Karpas-422 (cell line): Measurements from ENCODE around the gene ENDOV. TPM values are rescaled to one million over a fixed set of nuclear protein-coding genes. Genes with fewer than 3 reads are reported as not detected.

Source experiments
- DNase-seq: peaks from one replicate; pipeline ENCODE4 v3.0.0-alpha.2; 2015
- H2AFZ ChIP-seq: fragments of 200-600 bp; sonication (generic); 2 replicates; pipeline ENCODE4 v1.6.1; 2014; ENCODE audit warnings: antibody characterized with exemption, low read length, mixed read lengths
- H3K27ac ChIP-seq: fragments of 200-600 bp; sonication (generic); 2 replicates; pipeline ENCODE4 v1.5.1; 2014; ENCODE audit warnings: mild to moderate bottlenecking, low read length, moderate library complexity
- H3K27me3 ChIP-seq: fragments of 200-600 bp; sonication (generic); 2 replicates; pipeline ENCODE4 v1.6.1; 2014; ENCODE audit warnings: low read length, mixed read lengths
- H3K36me3 ChIP-seq: fragments of 200-600 bp; sonication (generic); 2 replicates; pipeline ENCODE4 v1.6.1; 2014; ENCODE audit warnings: low read length, mixed read lengths; ENCODE audit not compliant: insufficient read depth
- H3K4me1 ChIP-seq: fragments of 200-600 bp; sonication (generic); 2 replicates; pipeline ENCODE4 v1.6.1; 2014; ENCODE audit warnings: mild to moderate bottlenecking, low read length, mixed read lengths
- H3K4me2 ChIP-seq: fragments of 200-600 bp; sonication (generic); 2 replicates; pipeline ENCODE4 v1.6.1; 2014; ENCODE audit warnings: low read length, low read depth, mild to moderate bottlenecking; ENCODE audit not compliant: poor library complexity, severe bottlenecking
- H3K4me3 ChIP-seq: fragments of 200-600 bp; sonication (generic); 2 replicates; pipeline ENCODE4 v1.5.1; 2014; ENCODE audit warnings: mild to moderate bottlenecking, antibody characterized with exemption, low read length, mixed read lengths
- H3K79me2 ChIP-seq: fragments of 200-600 bp; sonication (generic); 2 replicates; pipeline ENCODE4 v1.6.1; 2014; ENCODE audit warnings: mild to moderate bottlenecking, low read length, mixed read lengths
- H3K9ac ChIP-seq: fragments of 200-600 bp; sonication (generic); 2 replicates; pipeline ENCODE4 v1.6.0; 2014; ENCODE audit warnings: low read length
- H3K9me2 ChIP-seq: fragments of 200-600 bp; sonication (generic), shearing (Covaris generic); replicated peaks from 2 replicates; pipeline ENCODE4 v1.6.0; 2014; ENCODE audit warnings: mild to moderate bottlenecking, low read length, moderate library complexity; ENCODE audit not compliant: insufficient read depth
- H3K9me3 ChIP-seq: fragments of 300-700, 200-600 bp; sonication (generic); 2 replicates; pipeline ENCODE4 v1.6.1; 2014; ENCODE audit warnings: low read length, mixed read lengths
- H4K20me1 ChIP-seq: fragments of 200-600 bp; sonication (generic); 2 replicates; pipeline ENCODE4 v1.6.1; 2014; ENCODE audit warnings: mild to moderate bottlenecking, antibody characterized with exemption, low read length, low read depth; ENCODE audit not compliant: insufficient read depth
- total RNA-seq: library from RNA; depleted of rRNA; stranded (reverse); fragments of >200 nt; shearing (Covaris generic); gene quantifications from 2 replicates; pipeline ENCODE4 v1.2.3, GENCODE V29; 2014; ENCODE audit warnings: low replicate concordance

ENDOV gene
- total RNA-seq, 1 experiment from 2014 or later: 22.7 TPM

- Histone ChIP-seq H3K9me3 (no peaks in the 10 kb centered on the region), H3K27ac (peak overlapping the region; percentile 58; the same call in 1 of the 2 replicates), H3K79me2 (no peaks in the 10 kb centered on the region), H4K20me1 (no peaks in the 10 kb centered on the region), H3K4me1 (peaks cover 21% of the 10 kb centered on the region), H3K9me2 (no peaks in the 10 kb centered on the region), H3K4me2 (peak overlapping the region; percentile 88), H2AFZ (peak overlapping the region; percentile 72; the same call in 1 of the 2 replicates), H3K4me3 (peak overlapping the region; percentile 97), H3K9ac (peak overlapping the region; percentile 99), H3K27me3 (no peaks in the 10 kb centered on the region), H3K36me3 (no peaks in the 10 kb centered on the region)
- DNase-seq: no peak
Measured at GRCh38 chr17:80455336-80455710, 40.4 kb downstream of the ENDOV start.

GRCh38 chr17:80455784-80456183 lies 40.8 kb downstream of the ENDOV start:
- no peaks in the 10 kb centered on the region for H3K36me3 ChIP-seq
- H3K4me2 ChIP-seq: peak overlapping the region; percentile 88
- no peaks in the 10 kb centered on the region for H3K79me2 ChIP-seq
- H3K4me1 ChIP-seq: peaks cover 21% of the 10 kb centered on the region
- H3K9me2 ChIP-seq: no peaks in the 10 kb centered on the region
- peak overlapping the region; percentile 99 for H3K9ac ChIP-seq
- DNase-seq: no peak
- H2AFZ ChIP-seq: no peak overlapping the region
- H3K27me3 ChIP-seq: no peaks in the 10 kb centered on the region
- H3K27ac ChIP-seq: no peak overlapping the region
- no peaks in the 10 kb centered on the region for H4K20me1 ChIP-seq
- H3K9me3 ChIP-seq: no peaks in the 10 kb centered on the region
- H3K4me3 ChIP-seq: peak overlapping the region; percentile 97

GRCh38 chr17:80456465-80457235 lies 41.7 kb downstream of the ENDOV start:
- Histone ChIP-seq H3K27me3 (no peaks in the 10 kb centered on the region), H3K9me3 (no peaks in the 10 kb centered on the region), H3K4me3 (no peak overlapping the region), H3K79me2 (no peaks in the 10 kb centered on the region), H2AFZ (no peak overlapping the region), H3K4me1 (peaks cover 21% of the 10 kb centered on the region), H3K4me2 (no peak overlapping the region), H3K9me2 (no peaks in the 10 kb centered on the region), H3K36me3 (no peaks in the 10 kb centered on the region), H3K27ac (no peak overlapping the region), H3K9ac (no peak overlapping the region), H4K20me1 (no peaks in the 10 kb centered on the region)
- no peak for DNase-seq

GRCh38 chr17:80457236-80457856 lies 42.4 kb downstream of the ENDOV start:
- no peak overlapping the region for H2AFZ ChIP-seq
- no peaks in the 10 kb centered on the region for H3K36me3 ChIP-seq
- no peak overlapping the region for H3K27ac ChIP-seq
- no peak overlapping the region for H3K4me3 ChIP-seq
- H3K9ac ChIP-seq: no peak overlapping the region
- H3K27me3 ChIP-seq: no peaks in the 10 kb centered on the region
- H3K9me2 ChIP-seq: no peaks in the 10 kb centered on the region
- no peaks in the 10 kb centered on the region for H4K20me1 ChIP-seq
- no peak for DNase-seq
- no peaks in the 10 kb centered on the region for H3K79me2 ChIP-seq
- no peaks in the 10 kb centered on the region for H3K9me3 ChIP-seq
- no peak overlapping the region for H3K4me2 ChIP-seq
- peaks cover 21% of the 10 kb centered on the region for H3K4me1 ChIP-seq

- no peak overlapping the region for H2AFZ ChIP-seq
- H3K4me2 ChIP-seq: no peak overlapping the region
- no peaks in the 10 kb centered on the region for H3K79me2 ChIP-seq
- H3K36me3 ChIP-seq: no peaks in the 10 kb centered on the region
- no peak for DNase-seq
- H3K9ac ChIP-seq: no peak overlapping the region
- H3K27me3 ChIP-seq: no peaks in the 10 kb centered on the region
- H3K4me1 ChIP-seq: peaks cover 21% of the 10 kb centered on the region
- no peaks in the 10 kb centered on the region for H3K9me3 ChIP-seq
- H3K9me2 ChIP-seq: no peaks in the 10 kb centered on the region
- H3K27ac ChIP-seq: no peak overlapping the region
- H4K20me1 ChIP-seq: no peaks in the 10 kb centered on the region
- H3K4me3 ChIP-seq: no peak overlapping the region
Measured at GRCh38 chr17:80458016-80458415, 43.0 kb downstream of the ENDOV start.

- no peaks in the 10 kb centered on the region for H3K36me3 ChIP-seq
- no peak overlapping the region for H3K27ac ChIP-seq
- H3K9me2 ChIP-seq: no peaks in the 10 kb centered on the region
- no peak overlapping the region for H3K4me3 ChIP-seq
- no peaks in the 10 kb centered on the region for H4K20me1 ChIP-seq
- H3K4me2 ChIP-seq: no peak overlapping the region
- no peak overlapping the region for H3K9ac ChIP-seq
- no peaks in the 10 kb centered on the region for H3K27me3 ChIP-seq
- no peak for DNase-seq
- H3K79me2 ChIP-seq: no peaks in the 10 kb centered on the region
- H3K4me1 ChIP-seq: peaks cover 12% of the 10 kb centered on the region
- no peak overlapping the region for H2AFZ ChIP-seq
- H3K9me3 ChIP-seq: no peaks in the 10 kb centered on the region
Measured at GRCh38 chr17:80459234-80459633, 44.3 kb downstream of the ENDOV start.

GRCh38 chr17:80460429-80460834 lies 45.5 kb downstream of the ENDOV start:
- no peaks in the 10 kb centered on the region for H3K27me3 ChIP-seq
- H4K20me1 ChIP-seq: no peaks in the 10 kb centered on the region
- peaks cover 6% of the 10 kb centered on the region for H3K4me1 ChIP-seq
- no peak for DNase-seq
- no peak overlapping the region for H2AFZ ChIP-seq
- H3K4me2 ChIP-seq: no peak overlapping the region
- H3K36me3 ChIP-seq: no peaks in the 10 kb centered on the region
- no peak overlapping the region for H3K9ac ChIP-seq
- H3K27ac ChIP-seq: no peak overlapping the region
- H3K4me3 ChIP-seq: no peak overlapping the region
- H3K9me3 ChIP-seq: no peaks in the 10 kb centered on the region
- no peaks in the 10 kb centered on the region for H3K9me2 ChIP-seq
- H3K79me2 ChIP-seq: no peaks in the 10 kb centered on the region

- Histone ChIP-seq H3K79me2 (no peaks in the 10 kb centered on the region), H2AFZ (no peak overlapping the region), H3K4me3 (no peak overlapping the region), H4K20me1 (no peaks in the 10 kb centered on the region), H3K9me2 (no peaks in the 10 kb centered on the region), H3K4me2 (no peak overlapping the region), H3K27me3 (no peaks in the 10 kb centered on the region), H3K36me3 (no peaks in the 10 kb centered on the region), H3K9ac (no peak overlapping the region), H3K27ac (no peak overlapping the region), H3K9me3 (no peaks in the 10 kb centered on the region), H3K4me1 (no peaks in the 10 kb centered on the region)
- DNase-seq: no peak
Measured at GRCh38 chr17:80461528-80462160, 46.7 kb downstream of the ENDOV start.
